DND-41 (cell line): ENCODE measurements around the gene MS4A14.

Experiments
- EZH2 ChIP-seq: IDR thresholded peaks from 3 replicates; pipeline ENCODE4 v1.6.1; 2012; ENCODE audit warnings: borderline replicate concordance, low read depth, mild to moderate bottlenecking, moderate library complexity, low read length, inconsistent platforms; ENCODE audit not compliant: severe bottlenecking
- TF ChIP-seq, protein P1 (sequence below): IDR thresholded peaks from 2 replicates; pipeline ENCODE4 v1.5.1; 2012; ENCODE audit warnings: borderline replicate concordance, low read length, moderate library complexity, mild to moderate bottlenecking; ENCODE audit not compliant: poor library complexity, severe bottlenecking; ENCODE audit errors: extremely low read depth

DNA sequence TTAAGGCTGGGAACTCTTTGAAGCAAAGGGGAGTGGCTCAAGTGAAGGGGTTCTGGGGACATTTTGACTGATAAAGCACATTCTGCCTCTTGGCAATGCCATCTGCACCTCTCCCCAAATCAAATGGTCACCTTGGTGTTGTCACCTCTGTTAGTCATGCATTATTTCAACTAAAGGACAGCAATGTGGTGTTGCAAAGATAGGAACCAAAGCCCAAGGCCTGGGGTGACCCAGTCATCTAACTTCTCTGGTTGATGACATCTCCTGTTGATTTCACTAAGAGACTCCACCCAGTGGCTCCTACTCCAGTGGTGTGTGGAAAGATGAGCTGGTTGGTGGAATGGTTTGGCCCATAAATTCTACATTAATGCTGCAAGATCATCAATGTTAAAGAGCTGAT lies 51.6 kb downstream of the MS4A14 start:
- TF ChIP-seq, protein P1, sequence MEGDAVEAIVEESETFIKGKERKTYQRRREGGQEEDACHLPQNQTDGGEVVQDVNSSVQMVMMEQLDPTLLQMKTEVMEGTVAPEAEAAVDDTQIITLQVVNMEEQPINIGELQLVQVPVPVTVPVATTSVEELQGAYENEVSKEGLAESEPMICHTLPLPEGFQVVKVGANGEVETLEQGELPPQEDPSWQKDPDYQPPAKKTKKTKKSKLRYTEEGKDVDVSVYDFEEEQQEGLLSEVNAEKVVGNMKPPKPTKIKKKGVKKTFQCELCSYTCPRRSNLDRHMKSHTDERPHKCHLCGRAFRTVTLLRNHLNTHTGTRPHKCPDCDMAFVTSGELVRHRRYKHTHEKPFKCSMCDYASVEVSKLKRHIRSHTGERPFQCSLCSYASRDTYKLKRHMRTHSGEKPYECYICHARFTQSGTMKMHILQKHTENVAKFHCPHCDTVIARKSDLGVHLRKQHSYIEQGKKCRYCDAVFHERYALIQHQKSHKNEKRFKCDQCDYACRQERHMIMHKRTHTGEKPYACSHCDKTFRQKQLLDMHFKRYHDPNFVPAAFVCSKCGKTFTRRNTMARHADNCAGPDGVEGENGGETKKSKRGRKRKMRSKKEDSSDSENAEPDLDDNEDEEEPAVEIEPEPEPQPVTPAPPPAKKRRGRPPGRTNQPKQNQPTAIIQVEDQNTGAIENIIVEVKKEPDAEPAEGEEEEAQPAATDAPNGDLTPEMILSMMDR = no peak
- no peak for TF ChIP-seq EZH2
